HEK293 (cell line): ENCODE measurements around the gene TTLL1.

Experiments
- CTCF ChIA-PET: fragments of 350-600 bp; formaldehyde crosslinking; extraction: SDS; loops from one replicate; lab custom pipeline; 2021; ENCODE audit warnings: antibody characterized with exemption; lab: Yijun Ruan, JAX
- POLR2A ChIA-PET: fragments of 300-600 bp; formaldehyde crosslinking; extraction: SDS; loops from one replicate; lab custom pipeline; 2020; ENCODE audit warnings: antibody characterized with exemption, inconsistent platforms; lab: Yijun Ruan, JAX
- H3K27ac ChIP-seq: fragments of 200-500 bp; sonication (Bioruptor generic); 2 replicates; pipeline ENCODE4 v1.5.1; 2014; ENCODE audit warnings: low read depth, low read length, control low read depth, inconsistent platforms; ENCODE audit errors: extremely low read depth
- H3K36me3 ChIP-seq, 2 experiments: fragments of 200-500 bp in 1 of 2; sonication (Bioruptor generic) in 1 of 2; 1 replicate in 1 of 2; 2 replicates in 1 of 2; pipeline ENCODE4 v1.5.1; 2014 to 2017; ENCODE audit warnings: inconsistent platforms in 2 of 2, low read length in 2 of 2; ENCODE audit not compliant: control insufficient read depth in 2 of 2, insufficient read depth in 1 of 2
- H3K4me1 ChIP-seq: fragments of 200-500 bp; sonication (Bioruptor generic); 2 replicates; pipeline ENCODE4 v1.5.1; 2014; ENCODE audit warnings: mild to moderate bottlenecking, low read length, inconsistent platforms; ENCODE audit not compliant: control insufficient read depth, insufficient read depth
- H3K4me3 ChIP-seq: 2 replicates; pipeline ENCODE4 v1.5.1; 2011; ENCODE audit warnings: low read depth, mild to moderate bottlenecking, control low read depth, low read length, moderate library complexity
- H3K9me3 ChIP-seq: fragments of 200-500 bp; sonication (Bioruptor generic); 2 replicates; pipeline ENCODE4 v1.5.1; 2014; ENCODE audit warnings: low read depth, low read length, inconsistent platforms; ENCODE audit not compliant: control insufficient read depth, insufficient read depth
- ATF2 ChIP-seq: fragments of 450-650 bp; formaldehyde crosslinking; IDR thresholded peaks from 2 replicates; pipeline ENCODE4 v1.5.1; 2016; ENCODE audit warnings: missing biosample characterization, missing genetic modification characterization, low read depth
- GLI4 ChIP-seq: fragments of 450-650 bp; formaldehyde crosslinking; IDR thresholded peaks from 2 replicates; pipeline ENCODE4 v1.5.1; 2016; ENCODE audit warnings: missing biosample characterization, missing genetic modification characterization
- KLF16 ChIP-seq: fragments of 450-650 bp; formaldehyde crosslinking; IDR thresholded peaks from 2 replicates; pipeline ENCODE4 v1.5.1; 2017; ENCODE audit warnings: missing biosample characterization, missing genetic modification characterization
- TCF7L2 ChIP-seq: IDR thresholded peaks from 2 replicates; pipeline ENCODE4 v1.6.1; 2011; ENCODE audit warnings: low read depth, mild to moderate bottlenecking, inconsistent platforms, low read length, moderate library complexity, borderline replicate concordance
- TRIM28 ChIP-seq: IDR thresholded peaks from 2 replicates; pipeline ENCODE4 v1.6.1; 2011; ENCODE audit warnings: low read length, control low read depth, borderline replicate concordance
- TSHZ1 ChIP-seq: fragments of 450-650 bp; formaldehyde crosslinking; IDR thresholded peaks from 2 replicates; pipeline ENCODE4 v1.5.1; 2016; ENCODE audit warnings: missing biosample characterization, missing genetic modification characterization, borderline replicate concordance
- ZBTB21 ChIP-seq: fragments of 450-650 bp; formaldehyde crosslinking; IDR thresholded peaks from 2 replicates; pipeline ENCODE4 v1.5.1; 2017; ENCODE audit warnings: missing biosample characterization, missing genetic modification characterization
- ZBTB8A ChIP-seq: fragments of 450-650 bp; formaldehyde crosslinking; IDR thresholded peaks from 2 replicates; pipeline ENCODE4 v1.5.1; 2016; ENCODE audit warnings: missing biosample characterization, missing genetic modification characterization
- ZNF138 ChIP-seq: fragments of 450-650 bp; formaldehyde crosslinking; IDR thresholded peaks from 2 replicates; pipeline ENCODE4 v1.5.1; 2016; ENCODE audit warnings: missing biosample characterization, missing genetic modification characterization, borderline replicate concordance
- ZNF140 ChIP-seq: fragments of 450-650 bp; formaldehyde crosslinking; IDR thresholded peaks from 2 replicates; pipeline ENCODE4 v1.5.1; 2016; ENCODE audit warnings: missing biosample characterization, missing genetic modification characterization
- ZNF19 ChIP-seq: fragments of 450-650 bp; formaldehyde crosslinking; IDR thresholded peaks from 2 replicates; pipeline ENCODE4; 2016; ENCODE audit warnings: missing biosample characterization, missing genetic modification characterization, low read depth
- ZNF404 ChIP-seq: fragments of 450-650 bp; formaldehyde crosslinking; IDR thresholded peaks from 2 replicates; pipeline ENCODE4 v1.5.1; 2017; ENCODE audit warnings: missing biosample characterization, missing genetic modification characterization
- ZNF513 ChIP-seq: fragments of 450-650 bp; IDR thresholded peaks from 2 replicates; pipeline ENCODE4 v1.5.1; 2018; ENCODE audit warnings: missing biosample characterization, missing genetic modification characterization
- ZNF549 ChIP-seq: fragments of 450-650 bp; IDR thresholded peaks from 2 replicates; pipeline ENCODE4 v1.5.1; 2018; ENCODE audit warnings: missing biosample characterization, missing genetic modification characterization, mild to moderate bottlenecking, inconsistent platforms, moderate library complexity
- ZNF558 ChIP-seq: fragments of 450-650 bp; formaldehyde crosslinking; IDR thresholded peaks from 2 replicates; pipeline ENCODE4 v1.5.1; 2016; ENCODE audit warnings: missing biosample characterization, missing genetic modification characterization
- ZNF560 ChIP-seq: fragments of 450-650 bp; formaldehyde crosslinking; IDR thresholded peaks from 2 replicates; pipeline ENCODE4 v1.5.1; 2017; ENCODE audit warnings: missing biosample characterization, missing genetic modification characterization, borderline replicate concordance
- ZNF561 ChIP-seq: fragments of 450-650 bp; IDR thresholded peaks from 2 replicates; pipeline ENCODE4 v1.5.1; 2018; ENCODE audit warnings: missing biosample characterization, missing genetic modification characterization, borderline replicate concordance
- ZNF830 ChIP-seq: fragments of 450-650 bp; IDR thresholded peaks from 2 replicates; pipeline ENCODE4 v1.5.0; 2018; ENCODE audit warnings: missing biosample characterization, missing genetic modification characterization, low read depth, mild to moderate bottlenecking, moderate library complexity
- ZSCAN23 ChIP-seq: fragments of 450-650 bp; formaldehyde crosslinking; IDR thresholded peaks from 2 replicates; pipeline ENCODE4 v1.5.1; 2016; ENCODE audit warnings: missing biosample characterization, missing genetic modification characterization
- TF ChIP-seq, protein P1 (sequence below): IDR thresholded peaks from 2 replicates; pipeline ENCODE4 v1.6.1; 2011; ENCODE audit warnings: mild to moderate bottlenecking, low read depth, low read length, borderline replicate concordance
- TF ChIP-seq, protein P2 (sequence below): fragments of 450-650 bp; formaldehyde crosslinking; IDR thresholded peaks from 2 replicates; pipeline ENCODE4 v1.5.1; 2016; ENCODE audit warnings: missing biosample characterization, missing genetic modification characterization

Gene TTLL1

DNA sequence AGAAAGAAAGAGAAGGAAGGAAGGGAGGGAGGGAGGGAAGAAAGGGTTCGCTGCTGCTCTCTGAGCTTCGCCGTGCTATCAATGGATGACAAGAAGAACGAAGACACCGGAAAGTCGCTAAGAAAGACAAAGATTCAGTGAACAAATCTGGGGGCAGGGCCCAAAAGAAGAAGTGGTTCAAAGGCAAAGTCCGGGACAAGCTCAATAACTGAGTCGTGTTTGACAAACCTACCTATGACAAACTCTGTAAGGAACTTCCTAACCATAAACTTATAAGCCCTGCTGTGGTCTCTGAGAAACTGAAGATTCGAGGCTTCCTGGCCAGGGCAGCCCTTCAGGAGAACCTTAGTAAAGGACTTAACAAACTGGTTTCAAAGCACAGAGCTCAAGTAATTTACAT, 2.9 kb upstream of the TTLL1 start:
- POLR2A ChIA-PET, result no interaction called here
- H3K27ac ChIP-seq, result no peak overlapping the region
- CTCF ChIA-PET, result interaction anchor here (0.6 to 1.0 kb wide), 4 partner anchors 44 to 432 kb away, joined by 3 to 5 read pairs (median 4); no protein-coding TSS in a partner anchor

DNA sequence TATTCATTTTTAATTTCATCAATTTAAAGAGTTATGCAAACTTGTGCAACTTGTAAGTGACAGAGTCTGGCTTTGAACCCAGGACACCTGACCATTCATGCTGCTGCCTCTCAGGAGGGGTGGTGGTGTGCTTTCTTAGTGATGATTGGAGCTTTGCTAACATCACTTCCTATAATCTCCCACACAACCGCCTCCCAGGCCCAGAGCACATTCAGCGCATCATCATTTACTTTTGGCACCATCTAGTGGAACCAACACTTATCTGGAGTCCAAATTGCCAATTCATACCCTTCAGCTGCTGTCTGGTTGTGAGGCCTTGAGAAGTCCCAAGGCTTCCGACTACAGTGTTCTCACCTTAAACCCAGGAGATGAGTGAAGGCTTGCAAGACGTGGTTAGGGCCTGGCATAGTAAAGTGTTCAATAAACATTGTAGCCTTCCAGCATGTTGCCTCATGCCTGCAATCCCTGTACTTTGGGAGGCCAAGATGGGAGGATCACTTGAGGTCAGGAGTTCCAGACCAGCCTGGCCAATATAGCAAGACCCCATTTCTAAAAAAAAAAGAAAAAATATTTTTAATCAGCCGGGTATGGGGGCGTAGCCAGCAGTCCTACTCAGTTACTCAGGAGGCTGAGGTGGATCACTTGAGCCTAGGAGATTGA, 1.1 kb upstream of the TTLL1 start:
- Histone ChIP-seq H3K4me3 (no peak overlapping the region), H3K27ac (no peak overlapping the region), H3K9me3 (no peaks in the 10 kb centered on the region), H3K36me3 (no peaks in the 10 kb centered on the region; a peak in 1 of 3 replicates), H3K4me1 (no peaks in the 10 kb centered on the region)
- ChIA-PET CTCF (interaction anchor here (0.6 to 1.6 kb wide), 15 partner anchors 9 to 469 kb away, joined by 3 to 10 read pairs (median 3); no protein-coding TSS in a partner anchor), POLR2A (interaction anchor here (0.9 kb wide), 1 partner anchor 30 kb away, joined by 4 read pairs; no protein-coding TSS in a partner anchor)
- TF ChIP-seq, protein P1, sequence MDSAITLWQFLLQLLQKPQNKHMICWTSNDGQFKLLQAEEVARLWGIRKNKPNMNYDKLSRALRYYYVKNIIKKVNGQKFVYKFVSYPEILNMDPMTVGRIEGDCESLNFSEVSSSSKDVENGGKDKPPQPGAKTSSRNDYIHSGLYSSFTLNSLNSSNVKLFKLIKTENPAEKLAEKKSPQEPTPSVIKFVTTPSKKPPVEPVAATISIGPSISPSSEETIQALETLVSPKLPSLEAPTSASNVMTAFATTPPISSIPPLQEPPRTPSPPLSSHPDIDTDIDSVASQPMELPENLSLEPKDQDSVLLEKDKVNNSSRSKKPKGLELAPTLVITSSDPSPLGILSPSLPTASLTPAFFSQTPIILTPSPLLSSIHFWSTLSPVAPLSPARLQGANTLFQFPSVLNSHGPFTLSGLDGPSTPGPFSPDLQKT, result no peak
- TF ChIP-seq ZSCAN23 (tag by site-specific recombination) (no peak), ZBTB8A (tag by site-specific recombination) (no peak), ZNF140 (tag by site-specific recombination) (no peak), ZNF138 (no peak), TCF7L2 (no peak), ZNF561 (tag by site-specific recombination) (0 out of 2 replicates have a peak, but pooled peaks have one; percentile 33), ZNF404 (tag by site-specific recombination) (no peak), KLF16 (tag by site-specific recombination) (no peak; the same call in 1 of the 2 replicates), ZBTB21 (0 out of 2 replicates have a peak, but pooled peaks have one; percentile 11), ZNF830 (tag by site-specific recombination) (no peak)
- TF ChIP-seq, protein P2, sequence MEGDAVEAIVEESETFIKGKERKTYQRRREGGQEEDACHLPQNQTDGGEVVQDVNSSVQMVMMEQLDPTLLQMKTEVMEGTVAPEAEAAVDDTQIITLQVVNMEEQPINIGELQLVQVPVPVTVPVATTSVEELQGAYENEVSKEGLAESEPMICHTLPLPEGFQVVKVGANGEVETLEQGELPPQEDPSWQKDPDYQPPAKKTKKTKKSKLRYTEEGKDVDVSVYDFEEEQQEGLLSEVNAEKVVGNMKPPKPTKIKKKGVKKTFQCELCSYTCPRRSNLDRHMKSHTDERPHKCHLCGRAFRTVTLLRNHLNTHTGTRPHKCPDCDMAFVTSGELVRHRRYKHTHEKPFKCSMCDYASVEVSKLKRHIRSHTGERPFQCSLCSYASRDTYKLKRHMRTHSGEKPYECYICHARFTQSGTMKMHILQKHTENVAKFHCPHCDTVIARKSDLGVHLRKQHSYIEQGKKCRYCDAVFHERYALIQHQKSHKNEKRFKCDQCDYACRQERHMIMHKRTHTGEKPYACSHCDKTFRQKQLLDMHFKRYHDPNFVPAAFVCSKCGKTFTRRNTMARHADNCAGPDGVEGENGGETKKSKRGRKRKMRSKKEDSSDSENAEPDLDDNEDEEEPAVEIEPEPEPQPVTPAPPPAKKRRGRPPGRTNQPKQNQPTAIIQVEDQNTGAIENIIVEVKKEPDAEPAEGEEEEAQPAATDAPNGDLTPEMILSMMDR (tag by site-specific recombination), result peak; percentile 74

More for the DNA sequence above, 2.9 kb upstream of the TTLL1 start:
- no peak overlapping the region for H3K4me3 ChIP-seq
- H3K9me3 ChIP-seq, result no peaks in the 10 kb centered on the region
- no peak for TF ChIP-seq ZNF19 (tag by site-specific recombination)
- no peak for TF ChIP-seq ZNF560 (tag by site-specific recombination)
- TF ChIP-seq TRIM28, result no peak
- no peak for TF ChIP-seq ZNF558
- no peak for TF ChIP-seq ZNF513 (tag by site-specific recombination)
- TF ChIP-seq ATF2 (tag by site-specific recombination), result no peak
- no peak for TF ChIP-seq GLI4
- TF ChIP-seq ZNF549 (tag by site-specific recombination), result no peak
- no peak for TF ChIP-seq TSHZ1 (tag by site-specific recombination)
- no peaks in the 10 kb centered on the region for H3K4me1 ChIP-seq
- no peaks in the 10 kb centered on the region; a peak in 1 of 3 replicates for H3K36me3 ChIP-seq
